Measurements from ENCODE around the gene EMILIN3. TPM values are rescaled to one million over a fixed set of nuclear protein-coding genes. Genes with fewer than 3 reads are reported as not detected.
A peak's percentile ranks its signal among the peaks of the same experiment; 100 is the strongest.

Gene EMILIN3
- polyA plus RNA-seq, 1 of the 3 experiments (the other 2 are of a cell fraction), result 0.02 TPM

DNA sequence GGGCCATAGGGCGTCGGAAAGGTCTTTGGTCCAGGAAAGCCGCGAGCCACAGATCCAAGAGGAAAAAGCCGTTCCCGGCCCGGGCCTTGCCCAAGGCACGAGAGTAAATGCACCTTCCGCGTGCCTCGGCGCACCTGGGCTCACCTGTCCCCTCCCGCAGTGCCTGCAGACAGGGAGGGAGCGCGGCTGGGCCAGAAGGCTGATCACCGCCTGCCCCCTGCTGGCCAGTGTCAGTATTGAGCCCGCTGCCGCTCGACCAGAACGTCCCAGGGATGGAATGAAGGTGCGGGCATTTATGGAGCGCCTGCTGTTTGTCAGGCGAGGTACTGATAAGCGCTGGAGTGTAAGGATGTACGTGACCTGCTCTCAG, 26.7 kb downstream of the EMILIN3 start:
- Histone ChIP-seq H3K4me3 (ENCODE audit: low read depth in 2 of 2, low read length in 1 of 2) (peak overlapping the region in 1 of 2 experiments; percentile 46; a peak in 1 of 4 replicates), H3K9me3 (no peaks in the 10 kb centered on the region), H3F3A (replicated peaks; ENCODE audit: insufficient read depth) (no peaks in the 10 kb centered on the region), H3K9ac (no peak overlapping the region), H2AFZ (ENCODE audit: low read depth) (peak overlapping the region; percentile 75), H4K20me1 (ENCODE audit: insufficient read depth) (no peaks in the 10 kb centered on the region), H3K4me2 (peak overlapping the region; percentile 31), H3K79me2 (ENCODE audit: insufficient read depth) (no peaks in the 10 kb centered on the region), H3K27ac (ENCODE audit: low read depth in 2 of 2, low read length in 1 of 2) (no peak overlapping the region), H3K4me1 (ENCODE audit: control insufficient read depth in 1 of 2, insufficient read depth in 2 of 2, low read depth in 1 of 2, low read length in 1 of 2) (peaks cover 0 to 5% of the 10 kb centered on the region in 2 experiments; a peak in 1 of 4 replicates), H3K27me3 (ENCODE audit: insufficient read depth) (no peaks in the 10 kb centered on the region), H3K36me3 (replicated peaks in 1 of 2; ENCODE audit: control insufficient read depth in 1 of 2, insufficient read depth in 2 of 2, low read length in 1 of 2) (no peaks in the 10 kb centered on the region), H3K9me2 (no peaks in the 10 kb centered on the region)
- 14% methylated on average over 20 of the region's 25 CpGs for WGBS (ENCODE audit: low lambda C conversion rate)
- peak; percentile 87 for DNase-seq
- POLR2A ChIA-PET, result no interaction called here
- TF ChIP-seq, protein P1, sequence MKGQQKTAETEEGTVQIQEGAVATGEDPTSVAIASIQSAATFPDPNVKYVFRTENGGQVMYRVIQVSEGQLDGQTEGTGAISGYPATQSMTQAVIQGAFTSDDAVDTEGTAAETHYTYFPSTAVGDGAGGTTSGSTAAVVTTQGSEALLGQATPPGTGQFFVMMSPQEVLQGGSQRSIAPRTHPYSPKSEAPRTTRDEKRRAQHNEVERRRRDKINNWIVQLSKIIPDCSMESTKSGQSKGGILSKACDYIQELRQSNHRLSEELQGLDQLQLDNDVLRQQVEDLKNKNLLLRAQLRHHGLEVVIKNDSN (IDR thresholded peaks at IDR 0.05; ENCODE audit: borderline replicate concordance, low read depth), result no peak
- TF ChIP-seq YY1 (IDR thresholded peaks at IDR 0.05; ENCODE audit: low read depth) (no peak), NFIC (IDR thresholded peaks at IDR 0.05; ENCODE audit: borderline replicate concordance) (no peak), RAD21 (IDR thresholded peaks at IDR 0.05; ENCODE audit: low read length) (peak; percentile 90), TAF1 (IDR thresholded peaks at IDR 0.05; ENCODE audit: borderline replicate concordance, low read depth, low read length) (no peak), GABPA (IDR thresholded peaks at IDR 0.05; ENCODE audit: low read depth) (no peak), EZH2phosphoT487 (IDR thresholded peaks at IDR 0.05; ENCODE audit: borderline replicate concordance, low read depth) (no peak), RXRA (IDR thresholded peaks at IDR 0.05; ENCODE audit: borderline replicate concordance, low read depth) (no peak), TCF12 (IDR thresholded peaks at IDR 0.05) (no peak), SMC3 (IDR thresholded peaks at IDR 0.05; ENCODE audit: low read depth, low read length) (peak; percentile 90), FOSL2 (IDR thresholded peaks at IDR 0.05; ENCODE audit: borderline replicate concordance, low read depth) (no peak)
- TF ChIP-seq, protein P2, sequence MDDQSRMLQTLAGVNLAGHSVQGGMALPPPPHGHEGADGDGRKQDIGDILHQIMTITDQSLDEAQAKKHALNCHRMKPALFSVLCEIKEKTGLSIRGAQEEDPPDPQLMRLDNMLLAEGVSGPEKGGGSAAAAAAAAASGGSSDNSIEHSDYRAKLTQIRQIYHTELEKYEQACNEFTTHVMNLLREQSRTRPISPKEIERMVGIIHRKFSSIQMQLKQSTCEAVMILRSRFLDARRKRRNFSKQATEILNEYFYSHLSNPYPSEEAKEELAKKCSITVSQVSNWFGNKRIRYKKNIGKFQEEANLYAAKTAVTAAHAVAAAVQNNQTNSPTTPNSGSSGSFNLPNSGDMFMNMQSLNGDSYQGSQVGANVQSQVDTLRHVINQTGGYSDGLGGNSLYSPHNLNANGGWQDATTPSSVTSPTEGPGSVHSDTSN (IDR thresholded peaks at IDR 0.05), result no peak
- TF ChIP-seq, protein P3, sequence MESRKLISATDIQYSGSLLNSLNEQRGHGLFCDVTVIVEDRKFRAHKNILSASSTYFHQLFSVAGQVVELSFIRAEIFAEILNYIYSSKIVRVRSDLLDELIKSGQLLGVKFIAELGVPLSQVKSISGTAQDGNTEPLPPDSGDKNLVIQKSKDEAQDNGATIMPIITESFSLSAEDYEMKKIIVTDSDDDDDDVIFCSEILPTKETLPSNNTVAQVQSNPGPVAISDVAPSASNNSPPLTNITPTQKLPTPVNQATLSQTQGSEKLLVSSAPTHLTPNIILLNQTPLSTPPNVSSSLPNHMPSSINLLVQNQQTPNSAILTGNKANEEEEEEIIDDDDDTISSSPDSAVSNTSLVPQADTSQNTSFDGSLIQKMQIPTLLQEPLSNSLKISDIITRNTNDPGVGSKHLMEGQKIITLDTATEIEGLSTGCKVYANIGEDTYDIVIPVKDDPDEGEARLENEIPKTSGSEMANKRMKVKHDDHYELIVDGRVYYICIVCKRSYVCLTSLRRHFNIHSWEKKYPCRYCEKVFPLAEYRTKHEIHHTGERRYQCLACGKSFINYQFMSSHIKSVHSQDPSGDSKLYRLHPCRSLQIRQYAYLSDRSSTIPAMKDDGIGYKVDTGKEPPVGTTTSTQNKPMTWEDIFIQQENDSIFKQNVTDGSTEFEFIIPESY (IDR thresholded peaks at IDR 0.05; ENCODE audit: borderline replicate concordance, low read depth), result no peak
- TF ChIP-seq, protein P4, sequence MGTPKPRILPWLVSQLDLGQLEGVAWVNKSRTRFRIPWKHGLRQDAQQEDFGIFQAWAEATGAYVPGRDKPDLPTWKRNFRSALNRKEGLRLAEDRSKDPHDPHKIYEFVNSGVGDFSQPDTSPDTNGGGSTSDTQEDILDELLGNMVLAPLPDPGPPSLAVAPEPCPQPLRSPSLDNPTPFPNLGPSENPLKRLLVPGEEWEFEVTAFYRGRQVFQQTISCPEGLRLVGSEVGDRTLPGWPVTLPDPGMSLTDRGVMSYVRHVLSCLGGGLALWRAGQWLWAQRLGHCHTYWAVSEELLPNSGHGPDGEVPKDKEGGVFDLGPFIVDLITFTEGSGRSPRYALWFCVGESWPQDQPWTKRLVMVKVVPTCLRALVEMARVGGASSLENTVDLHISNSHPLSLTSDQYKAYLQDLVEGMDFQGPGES (IDR thresholded peaks at IDR 0.05; ENCODE audit: low read depth, low read length), result no peak
- TF ChIP-seq, protein P5, sequence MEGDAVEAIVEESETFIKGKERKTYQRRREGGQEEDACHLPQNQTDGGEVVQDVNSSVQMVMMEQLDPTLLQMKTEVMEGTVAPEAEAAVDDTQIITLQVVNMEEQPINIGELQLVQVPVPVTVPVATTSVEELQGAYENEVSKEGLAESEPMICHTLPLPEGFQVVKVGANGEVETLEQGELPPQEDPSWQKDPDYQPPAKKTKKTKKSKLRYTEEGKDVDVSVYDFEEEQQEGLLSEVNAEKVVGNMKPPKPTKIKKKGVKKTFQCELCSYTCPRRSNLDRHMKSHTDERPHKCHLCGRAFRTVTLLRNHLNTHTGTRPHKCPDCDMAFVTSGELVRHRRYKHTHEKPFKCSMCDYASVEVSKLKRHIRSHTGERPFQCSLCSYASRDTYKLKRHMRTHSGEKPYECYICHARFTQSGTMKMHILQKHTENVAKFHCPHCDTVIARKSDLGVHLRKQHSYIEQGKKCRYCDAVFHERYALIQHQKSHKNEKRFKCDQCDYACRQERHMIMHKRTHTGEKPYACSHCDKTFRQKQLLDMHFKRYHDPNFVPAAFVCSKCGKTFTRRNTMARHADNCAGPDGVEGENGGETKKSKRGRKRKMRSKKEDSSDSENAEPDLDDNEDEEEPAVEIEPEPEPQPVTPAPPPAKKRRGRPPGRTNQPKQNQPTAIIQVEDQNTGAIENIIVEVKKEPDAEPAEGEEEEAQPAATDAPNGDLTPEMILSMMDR (IDR thresholded peaks at IDR 0.05), result peak; percentile 96
- CTCF ChIA-PET, result interaction anchor here (0.5 to 9.6 kb wide), 81 partner anchors 9 to 543 kb away, joined by 3 to 112 read pairs (median 4); partner anchors contain the start of gene ZHX3
